ENCODE measurements around the gene MRPS34. TPM values are rescaled to one million over a fixed set of nuclear protein-coding genes. Genes with fewer than 3 reads are reported as not detected.

MRPS34 gene
- total RNA-seq, result 71.3 and 74.8 TPM in 2 replicates

GRCh38 chr16:1772908-1773702 is at the start of gene MRPS34:
MRPS34 (minus strand) TSS chr16:1773134; CDS start chr16:1773119, 15 bp downstream.
- peak; percentile 90 for TF ChIP-seq CTCF (IDR thresholded peaks at IDR 0.05; ENCODE audit: insufficient read depth, low read length, severe bottlenecking)
- Histone ChIP-seq H3K4me3 (ENCODE audit: low read depth, low read length) (peak within 1 kb of the TSS; percentile 97), H3K27me3 (ENCODE audit: control insufficient read depth, insufficient read depth, low read length) (no peaks in the 10 kb centered on the region), H3K36me3 (ENCODE audit: control insufficient read depth, insufficient read depth, low read length) (peaks cover 21% of the 10 kb centered on the region)
- peak; percentile 42 for DNase-seq (ENCODE audit: low read depth)
- no peak for FAIRE-seq

- no peak for TF ChIP-seq CTCF (IDR thresholded peaks at IDR 0.05; ENCODE audit: insufficient read depth, low read length, severe bottlenecking)
- Histone ChIP-seq H3K36me3 (ENCODE audit: control insufficient read depth, insufficient read depth, low read length) (peaks cover 11% of the 10 kb centered on the region), H3K4me3 (ENCODE audit: low read depth, low read length) (no peak overlapping the region), H3K27me3 (ENCODE audit: control insufficient read depth, insufficient read depth, low read length) (no peaks in the 10 kb centered on the region)
- no peak for FAIRE-seq
- DNase-seq (ENCODE audit: low read depth), result peak; percentile 48
These were observed 49.1 kb upstream of the MRPS34 start for GRCh38 chr16:1821861-1822611.

- Histone ChIP-seq H3K36me3 (ENCODE audit: control insufficient read depth, insufficient read depth, low read length) (peaks cover 17% of the 10 kb centered on the region), H3K4me3 (ENCODE audit: low read depth, low read length) (no peak overlapping the region), H3K27me3 (ENCODE audit: control insufficient read depth, insufficient read depth, low read length) (no peaks in the 10 kb centered on the region)
- FAIRE-seq, result no peak
- TF ChIP-seq CTCF (IDR thresholded peaks at IDR 0.05; ENCODE audit: insufficient read depth, low read length, severe bottlenecking), result no peak
- DNase-seq (ENCODE audit: low read depth), result no peak
These were observed 48.0 kb upstream of the MRPS34 start for GRCh38 chr16:1820946-1821290.

- DNase-seq (ENCODE audit: low read depth) (no peak), FAIRE-seq (no peak)
- Histone ChIP-seq H3K36me3 (ENCODE audit: control insufficient read depth, insufficient read depth, low read length) (peaks cover 17% of the 10 kb centered on the region), H3K27me3 (ENCODE audit: control insufficient read depth, insufficient read depth, low read length) (no peaks in the 10 kb centered on the region), H3K4me3 (ENCODE audit: low read depth, low read length) (no peak overlapping the region)
- no peak for TF ChIP-seq CTCF (IDR thresholded peaks at IDR 0.05; ENCODE audit: insufficient read depth, low read length, severe bottlenecking)
These were observed 47.4 kb upstream of the MRPS34 start for GRCh38 chr16:1820096-1820945.

- no peak for FAIRE-seq
These were observed 46.7 kb upstream of the MRPS34 start for GRCh38 chr16:1819611-1820010.

More at GRCh38 chr16:1819611-1820010, 46.7 kb upstream of the MRPS34 start:
- no peak for DNase-seq (ENCODE audit: low read depth)
- Histone ChIP-seq H3K27me3 (ENCODE audit: control insufficient read depth, insufficient read depth, low read length) (no peaks in the 10 kb centered on the region), H3K4me3 (ENCODE audit: low read depth, low read length) (no peak overlapping the region), H3K36me3 (ENCODE audit: control insufficient read depth, insufficient read depth, low read length) (peaks cover 17% of the 10 kb centered on the region)
- TF ChIP-seq CTCF (IDR thresholded peaks at IDR 0.05; ENCODE audit: insufficient read depth, low read length, severe bottlenecking), result no peak
